GM23338 (cell line): ENCODE data around the gene ELN. TPM values are rescaled to one million over a fixed set of nuclear protein-coding genes. Genes with fewer than 3 reads are reported as not detected.

Source experiments
- ATAC-seq: fragments of 200-7000 bp; cut with Tn5 transposase; 3 replicates; pipeline ENCODE4 v1.9.1; 2020
- DNase-seq: peaks from one replicate; pipeline ENCODE4 v3.0.0-alpha.2; 2015; ENCODE audit warnings: low spot score
- H2AFZ ChIP-seq: fragments of 200-600 bp; sonication (generic); 2 replicates; pipeline ENCODE4 v1.8.0; 2016; ENCODE audit warnings: antibody characterized with exemption, mild to moderate bottlenecking, moderate library complexity
- H3F3A ChIP-seq: fragments of 200-600 bp; sonication (generic); replicated peaks from 2 replicates; pipeline ENCODE4 v1.8.0; 2017; ENCODE audit warnings: antibody characterized with exemption, mixed run types, low read depth
- H3K27ac ChIP-seq: fragments of 200-600 bp; sonication (generic); 2 replicates; pipeline ENCODE4 v1.6.1; 2016; ENCODE audit warnings: low read depth
- H3K27me3 ChIP-seq: fragments of 200-600 bp; sonication (generic); 2 replicates; pipeline ENCODE4 v1.8.0; 2016; ENCODE audit warnings: mild to moderate bottlenecking, mixed run types, moderate library complexity; ENCODE audit not compliant: insufficient read depth
- H3K36me3 ChIP-seq: fragments of 200-600 bp; sonication (generic); 2 replicates; pipeline ENCODE4 v1.8.0; 2016; ENCODE audit warnings: mild to moderate bottlenecking; ENCODE audit not compliant: insufficient read depth
- H3K4me1 ChIP-seq: fragments of 200-600 bp; sonication (generic); 2 replicates; pipeline ENCODE4 v1.8.0; 2016; ENCODE audit warnings: mild to moderate bottlenecking, moderate library complexity; ENCODE audit not compliant: insufficient read depth
- H3K4me2 ChIP-seq: fragments of 200-600 bp; sonication (generic); 2 replicates; pipeline ENCODE4 v1.7.1; 2017; ENCODE audit warnings: mixed run types
- H3K4me3 ChIP-seq: fragments of 200-600 bp; sonication (generic); 2 replicates; pipeline ENCODE4 v1.6.1; 2016; ENCODE audit warnings: mixed run types
- H3K79me2 ChIP-seq: fragments of 200-600 bp; sonication (generic); replicated peaks from 2 replicates; pipeline ENCODE4 v1.8.0; 2017; ENCODE audit warnings: mild to moderate bottlenecking; ENCODE audit not compliant: insufficient read depth
- H3K9me2 ChIP-seq: fragments of 200-600 bp; sonication (generic); 2 replicates; pipeline ENCODE4 v1.8.0; 2017; ENCODE audit not compliant: insufficient read depth
- H4K20me1 ChIP-seq: fragments of 200-600 bp; sonication (generic); replicated peaks from 2 replicates; pipeline ENCODE4 v1.8.0; 2017; ENCODE audit warnings: mild to moderate bottlenecking; ENCODE audit not compliant: insufficient read depth
- H3K27ac Mint-ChIP-seq: 2 replicates; pipeline ENCODE4 v1.8.0; 2020; ENCODE audit warnings: inconsistent platforms, mild to moderate bottlenecking, moderate library complexity, mixed read lengths
- H3K27me3 Mint-ChIP-seq: 3 replicates; pipeline ENCODE4 v1.8.0; 2022; ENCODE audit warnings: low read depth, mild to moderate bottlenecking, moderate library complexity, mixed read lengths, inconsistent platforms; ENCODE audit not compliant: insufficient read depth, poor library complexity
- H3K36me3 Mint-ChIP-seq: 3 replicates; pipeline ENCODE4 v1.8.0; 2021; ENCODE audit warnings: low read depth, mild to moderate bottlenecking, inconsistent platforms, moderate library complexity, mixed read lengths
- H3K4me1 Mint-ChIP-seq: 3 replicates; pipeline ENCODE4 v1.8.0; 2020; ENCODE audit warnings: mild to moderate bottlenecking, inconsistent platforms, mixed read lengths
- H3K4me3 Mint-ChIP-seq: 3 replicates; pipeline ENCODE4 v1.8.0; 2021; ENCODE audit warnings: moderate library complexity, mild to moderate bottlenecking, inconsistent platforms, mixed read lengths
- H3K9me3 Mint-ChIP-seq: 3 replicates; pipeline ENCODE4 v1.8.0; 2020; ENCODE audit warnings: moderate library complexity, mild to moderate bottlenecking, inconsistent platforms, mixed read lengths
- CREB1 ChIP-seq: fragments of 250-450 bp; sonication (Bioruptor Pico); IDR thresholded peaks from 2 replicates; pipeline ENCODE4 v1.5.0; 2020; ENCODE audit warnings: low read depth, mild to moderate bottlenecking, moderate library complexity
- EZH2phosphoT487 ChIP-seq: fragments of 200-600 bp; sonication (generic); IDR thresholded peaks from one replicate; pipeline ENCODE4 v1.8.1; 2018; ENCODE audit warnings: antibody characterized with exemption; ENCODE audit not compliant: unreplicated experiment
- JUNB ChIP-seq: IDR thresholded peaks from one replicate; pipeline ENCODE4 v1.6.1; 2016; ENCODE audit warnings: antibody characterized with exemption; ENCODE audit not compliant: unreplicated experiment
- POLR2AphosphoS5 ChIP-seq: IDR thresholded peaks from 2 replicates; pipeline ENCODE4 v1.6.1; 2016; ENCODE audit warnings: antibody characterized with exemption, low read depth
- ZNF331 ChIP-seq: fragments of 250-450 bp; sonication (Bioruptor Pico); IDR thresholded peaks from 2 replicates; pipeline ENCODE4 v1.5.0; 2020; ENCODE audit warnings: low read depth, mild to moderate bottlenecking, moderate library complexity
- polyA plus RNA-seq: library from polyadenylated mRNA; unstranded; fragments of >200 nt; fragmentation: Nextera tagmentation; extraction: Ambion mirVana; gene quantifications from 2 replicates; pipeline ENCODE4 v1.2.1, GENCODE V29; 2016
- total RNA-seq: library from RNA; depleted of rRNA; stranded (reverse); fragments of >200 nt; shearing (Covaris generic); gene quantifications from 2 replicates; pipeline ENCODE4 v1.2.3, GENCODE V29; 2014
- TF ChIP-seq, protein P1 (sequence below): IDR thresholded peaks from one replicate; pipeline ENCODE4 v1.6.1; 2018; ENCODE audit warnings: antibody characterized with exemption; ENCODE audit not compliant: unreplicated experiment
- TF ChIP-seq, protein P2 (sequence below): fragments of 250-450 bp; sonication (Bioruptor Pico); IDR thresholded peaks from 2 replicates; pipeline ENCODE4 v1.5.0; 2020; ENCODE audit warnings: mild to moderate bottlenecking, moderate library complexity

Gene ELN
- total and polyA plus RNA-seq, 2 experiments from 2014 or later = 1.1 to 5.6 TPM

DNA sequence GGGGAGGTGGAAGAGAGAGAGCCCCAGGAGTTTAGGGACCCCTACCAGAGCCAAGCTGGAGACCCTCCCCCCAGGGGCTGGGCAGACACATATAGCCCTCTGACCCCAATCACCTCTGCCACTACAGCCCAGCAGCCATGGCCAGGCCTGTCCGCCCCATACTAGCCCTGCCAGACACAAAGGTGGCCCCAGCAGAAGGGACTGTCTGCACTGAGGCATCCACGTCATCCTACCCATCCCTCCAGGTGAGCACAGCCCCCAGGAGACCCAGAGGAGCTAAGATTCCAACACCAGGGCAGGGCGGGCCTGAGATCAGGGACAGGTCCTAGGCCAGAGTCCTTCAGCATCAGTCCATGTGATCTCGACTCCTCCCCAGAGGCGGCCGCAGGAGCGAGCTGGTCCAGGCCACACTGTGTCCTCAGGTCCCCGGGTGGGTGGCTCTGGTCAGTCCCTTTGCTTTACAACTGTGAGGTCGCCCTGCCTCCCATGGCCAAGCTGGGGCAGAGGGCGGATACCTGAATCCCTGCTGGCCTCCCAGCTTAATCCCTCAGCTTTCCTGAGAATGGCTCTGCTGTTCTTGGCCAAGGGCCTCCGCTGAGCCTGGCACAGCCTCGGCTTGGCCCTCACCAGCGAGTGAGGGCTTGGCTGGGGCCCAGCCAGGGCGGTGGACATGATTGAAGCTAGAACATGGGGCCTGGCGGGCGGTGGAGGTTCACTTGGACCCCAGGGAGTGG is 14.3 kb upstream of the ELN start:
- Histone ChIP-seq H3K9me2 (no peaks in the 10 kb centered on the region), H3K36me3 (no peaks in the 10 kb centered on the region), H4K20me1 (no peaks in the 10 kb centered on the region), H3K79me2 (no peaks in the 10 kb centered on the region), H3K4me3 (no peak overlapping the region), H3K4me1 (no peaks in the 10 kb centered on the region), H3K4me2 (no peak overlapping the region), H3K27ac (no peak overlapping the region), H2AFZ (no peak overlapping the region), H3K27me3 (no peaks in the 10 kb centered on the region), H3F3A (no peaks in the 10 kb centered on the region)
- ATAC-seq (peak; percentile 12; the same call in 1 of the 3 replicates), DNase-seq (no peak)
- Mint-ChIP-seq H3K9me3 (no peaks in the 10 kb centered on the region), H3K27me3 (peaks cover 7% of the 10 kb centered on the region), H3K36me3 (no peaks in the 10 kb centered on the region; the same call in 2 of the 3 replicates), H3K4me3 (no peak overlapping the region), H3K4me1 (peaks cover 5% of the 10 kb centered on the region), H3K27ac (no peak overlapping the region)
- TF ChIP-seq, protein P1, sequence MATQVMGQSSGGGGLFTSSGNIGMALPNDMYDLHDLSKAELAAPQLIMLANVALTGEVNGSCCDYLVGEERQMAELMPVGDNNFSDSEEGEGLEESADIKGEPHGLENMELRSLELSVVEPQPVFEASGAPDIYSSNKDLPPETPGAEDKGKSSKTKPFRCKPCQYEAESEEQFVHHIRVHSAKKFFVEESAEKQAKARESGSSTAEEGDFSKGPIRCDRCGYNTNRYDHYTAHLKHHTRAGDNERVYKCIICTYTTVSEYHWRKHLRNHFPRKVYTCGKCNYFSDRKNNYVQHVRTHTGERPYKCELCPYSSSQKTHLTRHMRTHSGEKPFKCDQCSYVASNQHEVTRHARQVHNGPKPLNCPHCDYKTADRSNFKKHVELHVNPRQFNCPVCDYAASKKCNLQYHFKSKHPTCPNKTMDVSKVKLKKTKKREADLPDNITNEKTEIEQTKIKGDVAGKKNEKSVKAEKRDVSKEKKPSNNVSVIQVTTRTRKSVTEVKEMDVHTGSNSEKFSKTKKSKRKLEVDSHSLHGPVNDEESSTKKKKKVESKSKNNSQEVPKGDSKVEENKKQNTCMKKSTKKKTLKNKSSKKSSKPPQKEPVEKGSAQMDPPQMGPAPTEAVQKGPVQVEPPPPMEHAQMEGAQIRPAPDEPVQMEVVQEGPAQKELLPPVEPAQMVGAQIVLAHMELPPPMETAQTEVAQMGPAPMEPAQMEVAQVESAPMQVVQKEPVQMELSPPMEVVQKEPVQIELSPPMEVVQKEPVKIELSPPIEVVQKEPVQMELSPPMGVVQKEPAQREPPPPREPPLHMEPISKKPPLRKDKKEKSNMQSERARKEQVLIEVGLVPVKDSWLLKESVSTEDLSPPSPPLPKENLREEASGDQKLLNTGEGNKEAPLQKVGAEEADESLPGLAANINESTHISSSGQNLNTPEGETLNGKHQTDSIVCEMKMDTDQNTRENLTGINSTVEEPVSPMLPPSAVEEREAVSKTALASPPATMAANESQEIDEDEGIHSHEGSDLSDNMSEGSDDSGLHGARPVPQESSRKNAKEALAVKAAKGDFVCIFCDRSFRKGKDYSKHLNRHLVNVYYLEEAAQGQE = no peak
- no peak for TF ChIP-seq EZH2phosphoT487
- no peak for TF ChIP-seq POLR2AphosphoS5

DNA sequence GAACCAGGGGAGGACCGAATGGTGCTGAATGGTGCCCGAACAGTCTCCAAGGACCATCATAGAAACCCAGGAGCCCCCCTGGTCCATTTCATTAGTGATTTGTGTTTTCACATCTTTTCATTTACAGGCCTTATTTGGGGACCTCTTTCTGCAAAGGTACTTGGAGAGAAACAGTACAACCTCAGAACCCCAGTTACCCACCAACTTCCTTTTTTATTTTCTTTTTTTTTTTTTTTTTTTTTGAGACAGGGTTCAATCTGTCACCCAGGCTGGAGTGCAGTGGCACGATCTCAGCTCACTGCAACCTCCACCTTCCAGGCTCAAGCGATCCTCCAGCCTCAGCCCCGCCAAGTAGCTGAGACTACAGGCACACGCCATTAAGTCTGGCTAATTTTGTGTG is 13.0 kb upstream of the ELN start:
- H3K4me1 ChIP-seq = no peaks in the 10 kb centered on the region
- H3K27me3 Mint-ChIP-seq = peaks cover 7% of the 10 kb centered on the region
- no peaks in the 10 kb centered on the region; the same call in 2 of the 3 replicates for H3K36me3 Mint-ChIP-seq
- no peaks in the 10 kb centered on the region for H4K20me1 ChIP-seq
- no peaks in the 10 kb centered on the region for H3K36me3 ChIP-seq
- no peaks in the 10 kb centered on the region for H3K9me2 ChIP-seq
- H3K4me1 Mint-ChIP-seq = peaks cover 8% of the 10 kb centered on the region
- TF ChIP-seq ZNF331 (CRISPR knock-in tag) (no peak), CREB1 (CRISPR knock-in tag) (no peak), POLR2AphosphoS5 (no peak), JUNB (no peak)
- TF ChIP-seq, protein P2, sequence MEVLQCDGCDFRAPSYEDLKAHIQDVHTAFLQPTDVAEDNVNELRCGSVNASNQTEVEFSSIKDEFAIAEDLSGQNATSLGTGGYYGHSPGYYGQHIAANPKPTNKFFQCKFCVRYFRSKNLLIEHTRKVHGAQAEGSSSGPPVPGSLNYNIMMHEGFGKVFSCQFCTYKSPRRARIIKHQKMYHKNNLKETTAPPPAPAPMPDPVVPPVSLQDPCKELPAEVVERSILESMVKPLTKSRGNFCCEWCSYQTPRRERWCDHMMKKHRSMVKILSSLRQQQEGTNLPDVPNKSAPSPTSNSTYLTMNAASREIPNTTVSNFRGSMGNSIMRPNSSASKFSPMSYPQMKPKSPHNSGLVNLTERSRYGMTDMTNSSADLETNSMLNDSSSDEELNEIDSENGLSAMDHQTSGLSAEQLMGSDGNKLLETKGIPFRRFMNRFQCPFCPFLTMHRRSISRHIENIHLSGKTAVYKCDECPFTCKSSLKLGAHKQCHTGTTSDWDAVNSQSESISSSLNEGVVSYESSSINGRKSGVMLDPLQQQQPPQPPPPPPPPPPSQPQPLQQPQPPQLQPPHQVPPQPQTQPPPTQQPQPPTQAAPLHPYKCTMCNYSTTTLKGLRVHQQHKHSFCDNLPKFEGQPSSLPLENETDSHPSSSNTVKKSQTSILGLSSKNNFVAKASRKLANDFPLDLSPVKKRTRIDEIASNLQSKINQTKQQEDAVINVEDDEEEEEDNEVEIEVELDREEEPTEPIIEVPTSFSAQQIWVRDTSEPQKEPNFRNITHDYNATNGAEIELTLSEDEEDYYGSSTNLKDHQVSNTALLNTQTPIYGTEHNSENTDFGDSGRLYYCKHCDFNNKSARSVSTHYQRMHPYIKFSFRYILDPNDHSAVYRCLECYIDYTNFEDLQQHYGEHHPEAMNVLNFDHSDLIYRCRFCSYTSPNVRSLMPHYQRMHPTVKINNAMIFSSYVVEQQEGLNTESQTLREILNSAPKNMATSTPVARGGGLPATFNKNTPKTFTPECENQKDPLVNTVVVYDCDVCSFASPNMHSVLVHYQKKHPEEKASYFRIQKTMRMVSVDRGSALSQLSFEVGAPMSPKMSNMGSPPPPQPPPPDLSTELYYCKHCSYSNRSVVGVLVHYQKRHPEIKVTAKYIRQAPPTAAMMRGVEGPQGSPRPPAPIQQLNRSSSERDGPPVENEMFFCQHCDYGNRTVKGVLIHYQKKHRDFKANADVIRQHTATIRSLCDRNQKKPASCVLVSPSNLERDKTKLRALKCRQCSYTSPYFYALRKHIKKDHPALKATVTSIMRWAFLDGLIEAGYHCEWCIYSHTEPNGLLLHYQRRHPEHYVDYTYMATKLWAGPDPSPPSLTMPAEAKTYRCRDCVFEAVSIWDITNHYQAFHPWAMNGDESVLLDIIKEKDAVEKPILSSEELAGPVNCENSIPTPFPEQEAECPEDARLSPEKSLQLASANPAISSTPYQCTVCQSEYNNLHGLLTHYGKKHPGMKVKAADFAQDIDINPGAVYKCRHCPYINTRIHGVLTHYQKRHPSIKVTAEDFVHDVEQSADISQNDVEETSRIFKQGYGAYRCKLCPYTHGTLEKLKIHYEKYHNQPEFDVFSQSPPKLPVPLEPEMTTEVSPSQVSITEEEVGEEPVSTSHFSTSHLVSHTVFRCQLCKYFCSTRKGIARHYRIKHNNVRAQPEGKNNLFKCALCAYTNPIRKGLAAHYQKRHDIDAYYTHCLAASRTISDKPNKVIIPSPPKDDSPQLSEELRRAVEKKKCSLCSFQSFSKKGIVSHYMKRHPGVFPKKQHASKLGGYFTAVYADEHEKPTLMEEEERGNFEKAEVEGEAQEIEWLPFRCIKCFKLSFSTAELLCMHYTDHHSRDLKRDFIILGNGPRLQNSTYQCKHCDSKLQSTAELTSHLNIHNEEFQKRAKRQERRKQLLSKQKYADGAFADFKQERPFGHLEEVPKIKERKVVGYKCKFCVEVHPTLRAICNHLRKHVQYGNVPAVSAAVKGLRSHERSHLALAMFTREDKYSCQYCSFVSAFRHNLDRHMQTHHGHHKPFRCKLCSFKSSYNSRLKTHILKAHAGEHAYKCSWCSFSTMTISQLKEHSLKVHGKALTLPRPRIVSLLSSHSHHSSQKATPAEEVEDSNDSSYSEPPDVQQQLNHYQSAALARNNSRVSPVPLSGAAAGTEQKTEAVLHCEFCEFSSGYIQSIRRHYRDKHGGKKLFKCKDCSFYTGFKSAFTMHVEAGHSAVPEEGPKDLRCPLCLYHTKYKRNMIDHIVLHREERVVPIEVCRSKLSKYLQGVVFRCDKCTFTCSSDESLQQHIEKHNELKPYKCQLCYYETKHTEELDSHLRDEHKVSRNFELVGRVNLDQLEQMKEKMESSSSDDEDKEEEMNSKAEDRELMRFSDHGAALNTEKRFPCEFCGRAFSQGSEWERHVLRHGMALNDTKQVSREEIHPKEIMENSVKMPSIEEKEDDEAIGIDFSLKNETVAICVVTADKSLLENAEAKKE (CRISPR knock-in tag) = no peak
- no peak overlapping the region for H3K4me3 Mint-ChIP-seq
- no peaks in the 10 kb centered on the region for H3K27me3 ChIP-seq
- DNase-seq = no peak
- no peak for ATAC-seq
- no peak overlapping the region for H3K4me2 ChIP-seq
- no peak overlapping the region for H2AFZ ChIP-seq
- H3K9me3 Mint-ChIP-seq = no peaks in the 10 kb centered on the region
- no peak overlapping the region for H3K4me3 ChIP-seq
- no peaks in the 10 kb centered on the region for H3F3A ChIP-seq
- H3K27ac Mint-ChIP-seq = no peak overlapping the region
- H3K79me2 ChIP-seq = no peaks in the 10 kb centered on the region
- H3K27ac ChIP-seq = no peak overlapping the region
